Naive B cell (primary cell): ENCODE results near the gene RIPK4. TPM values are rescaled to one million over a fixed set of nuclear protein-coding genes. Genes with fewer than 3 reads are reported as not detected.

Experiments used
- ATAC-seq, 2 donors: fragments of 150-1000 bp; cut with Tn5 transposase; 2 replicates each; pipeline ENCODE4 v1.10.0; 2021; ENCODE audit warnings: low read depth in 2 of 2, mild to moderate bottlenecking in 2 of 2, moderate library complexity in 2 of 2
- DNase-seq: peaks from one replicate; pipeline ENCODE4 v3.0.0; 2022
- H3K27ac Mint-ChIP-seq, 6 donors: one replicate each; pipeline ENCODE4 v1.8.0; 2020 to 2022; ENCODE audit warnings: mild to moderate bottlenecking in 6 of 6, mixed read lengths in 6 of 6, moderate library complexity in 5 of 6, inconsistent platforms in 2 of 6
- H3K27me3 Mint-ChIP-seq, 3 donors: one replicate each; pipeline ENCODE4 v1.8.0; 2021 to 2022; ENCODE audit warnings: mixed read lengths in 3 of 3, mild to moderate bottlenecking in 1 of 3
- H3K36me3 Mint-ChIP-seq, 2 donors: one replicate each; pipeline ENCODE4 v1.8.0; 2020 to 2022; ENCODE audit warnings: mixed read lengths in 2 of 2, inconsistent platforms in 1 of 2, mild to moderate bottlenecking in 1 of 2
- H3K4me1 Mint-ChIP-seq, 3 donors: one replicate each; pipeline ENCODE4 v1.8.0; 2020 to 2022; ENCODE audit warnings: mixed read lengths in 3 of 3, inconsistent platforms in 1 of 3, mild to moderate bottlenecking in 1 of 3, moderate library complexity in 1 of 3
- H3K4me3 Mint-ChIP-seq, 8 donors: one replicate each; pipeline ENCODE4 v1.8.0; 2020 to 2022; ENCODE audit warnings: mild to moderate bottlenecking in 8 of 8, mixed read lengths in 8 of 8, moderate library complexity in 8 of 8, inconsistent platforms in 2 of 8
- H3K9me3 Mint-ChIP-seq, 7 donors: one replicate each; pipeline ENCODE4 v1.8.0; 2020 to 2022; ENCODE audit warnings: mixed read lengths in 7 of 7, mild to moderate bottlenecking in 5 of 7, inconsistent platforms in 2 of 7, moderate library complexity in 1 of 7
- polyA plus RNA-seq, 6 donors: library from polyadenylated mRNA; unstranded; fragments of 300-500 nt; fragmentation: Illumina TruSeq; gene quantifications; one replicate each; pipeline ENCODE4 v1.2.3, GENCODE V29; 2021; ENCODE audit warnings: low read depth in 6 of 6

RIPK4 gene
- polyA plus RNA-seq, 6 donors from 2014 or later = not detected

- ATAC-seq (no peak), DNase-seq (no peak)
- Mint-ChIP-seq H3K9me3 (no peaks in the 10 kb centered on the region), H3K4me1 (no peaks in the 10 kb centered on the region), H3K36me3 (no peaks in the 10 kb centered on the region), H3K27me3 (peaks cover 0 to 40% (median 11%) of the 10 kb centered on the region in 3 donors), H3K4me3 (no peak overlapping the region), H3K27ac (no peak overlapping the region)
Measured at GRCh38 chr21:41753006-41753898, 13.6 kb downstream of the RIPK4 start.

GRCh38 chr21:41752231-41752681, 14.6 kb downstream of the RIPK4 start:
- peaks cover 2 to 37% (median 13%) of the 10 kb centered on the region in 3 donors for H3K27me3 Mint-ChIP-seq

GRCh38 chr21:41751611-41752011, 15.2 kb downstream of the RIPK4 start:
- Mint-ChIP-seq H3K9me3 (no peaks in the 10 kb centered on the region), H3K36me3 (no peaks in the 10 kb centered on the region), H3K27ac (no peak overlapping the region), H3K27me3 (peaks cover 9 to 40% (median 13%) of the 10 kb centered on the region in 3 donors), H3K4me1 (no peaks in the 10 kb centered on the region), H3K4me3 (no peak overlapping the region)
- DNase-seq = no peak
- no peak for ATAC-seq

More at GRCh38 chr21:41752231-41752681, 14.6 kb downstream of the RIPK4 start:
- no peak overlapping the region for H3K27ac Mint-ChIP-seq
- H3K36me3 Mint-ChIP-seq = no peaks in the 10 kb centered on the region
- no peaks in the 10 kb centered on the region for H3K4me1 Mint-ChIP-seq
- H3K4me3 Mint-ChIP-seq = no peak overlapping the region
- DNase-seq = no peak
- ATAC-seq = no peak
- H3K9me3 Mint-ChIP-seq = no peaks in the 10 kb centered on the region

- ATAC-seq = no peak
- no peaks in the 10 kb centered on the region for H3K4me1 Mint-ChIP-seq
- no peak for DNase-seq
- H3K4me3 Mint-ChIP-seq = no peak overlapping the region
- H3K27me3 Mint-ChIP-seq = peaks cover 11 to 39% (median 13%) of the 10 kb centered on the region in 3 donors
- peak overlapping the region in 1 of 6 donors; percentile 44 for H3K27ac Mint-ChIP-seq
- H3K9me3 Mint-ChIP-seq = no peaks in the 10 kb centered on the region
- H3K36me3 Mint-ChIP-seq = no peaks in the 10 kb centered on the region
Measured at GRCh38 chr21:41750532-41751151, 16.2 kb downstream of the RIPK4 start.

GRCh38 chr21:41750051-41750450, 16.8 kb downstream of the RIPK4 start:
- ATAC-seq (no peak), DNase-seq (no peak)
- Mint-ChIP-seq H3K4me3 (no peak overlapping the region), H3K27ac (no peak overlapping the region), H3K4me1 (no peaks in the 10 kb centered on the region), H3K9me3 (no peaks in the 10 kb centered on the region), H3K27me3 (peaks cover 11 to 40% (median 13%) of the 10 kb centered on the region in 3 donors), H3K36me3 (no peaks in the 10 kb centered on the region)

GRCh38 chr21:41749286-41749685, 17.6 kb downstream of the RIPK4 start:
- H3K36me3 Mint-ChIP-seq = no peaks in the 10 kb centered on the region
- peaks cover 11 to 43% (median 13%) of the 10 kb centered on the region in 3 donors for H3K27me3 Mint-ChIP-seq
- no peak overlapping the region for H3K4me3 Mint-ChIP-seq
- no peaks in the 10 kb centered on the region for H3K9me3 Mint-ChIP-seq
- no peaks in the 10 kb centered on the region for H3K4me1 Mint-ChIP-seq
- DNase-seq (no peak), ATAC-seq (no peak)
- no peak overlapping the region for H3K27ac Mint-ChIP-seq

- H3K27ac Mint-ChIP-seq = no peak overlapping the region
- no peaks in the 10 kb centered on the region for H3K36me3 Mint-ChIP-seq
- no peaks in the 10 kb centered on the region for H3K9me3 Mint-ChIP-seq
- no peak for DNase-seq
- H3K4me3 Mint-ChIP-seq = no peak overlapping the region
- H3K27me3 Mint-ChIP-seq = peaks cover 9 to 41% (median 11%) of the 10 kb centered on the region in 3 donors
- no peaks in the 10 kb centered on the region for H3K4me1 Mint-ChIP-seq
- ATAC-seq = no peak
Measured at GRCh38 chr21:41747943-41748738, 18.7 kb downstream of the RIPK4 start.

GRCh38 chr21:41746744-41747006, 20.2 kb downstream of the RIPK4 start:
- Mint-ChIP-seq H3K27ac (no peak overlapping the region), H3K36me3 (no peaks in the 10 kb centered on the region), H3K9me3 (no peaks in the 10 kb centered on the region), H3K4me3 (no peak overlapping the region), H3K27me3 (peaks cover 9 to 36% (median 11%) of the 10 kb centered on the region in 3 donors), H3K4me1 (no peaks in the 10 kb centered on the region)
- DNase-seq (no peak), ATAC-seq (no peak)

- DNase-seq (no peak), ATAC-seq (no peak)
- no peaks in the 10 kb centered on the region for H3K4me1 Mint-ChIP-seq
- no peak overlapping the region for H3K4me3 Mint-ChIP-seq
- peaks cover 9 to 34% (median 11%) of the 10 kb centered on the region in 3 donors for H3K27me3 Mint-ChIP-seq
- no peaks in the 10 kb centered on the region for H3K9me3 Mint-ChIP-seq
- no peaks in the 10 kb centered on the region for H3K36me3 Mint-ChIP-seq
- H3K27ac Mint-ChIP-seq = no peak overlapping the region
Measured at GRCh38 chr21:41745971-41746743, 20.7 kb downstream of the RIPK4 start.

GRCh38 chr21:41745026-41745820, 21.6 kb downstream of the RIPK4 start:
- Mint-ChIP-seq H3K36me3 (no peaks in the 10 kb centered on the region), H3K9me3 (no peaks in the 10 kb centered on the region)

GRCh38 chr21:41744028-41744930, 22.6 kb downstream of the RIPK4 start:
- DNase-seq (no peak), ATAC-seq (no peak)
- Mint-ChIP-seq H3K27me3 (peaks cover 11 to 29% (median 15%) of the 10 kb centered on the region in 3 donors), H3K4me3 (no peak overlapping the region), H3K36me3 (no peaks in the 10 kb centered on the region), H3K27ac (no peak overlapping the region), H3K9me3 (no peaks in the 10 kb centered on the region), H3K4me1 (no peaks in the 10 kb centered on the region)

More at GRCh38 chr21:41745026-41745820, 21.6 kb downstream of the RIPK4 start:
- Mint-ChIP-seq H3K27me3 (peaks cover 9 to 29% (median 11%) of the 10 kb centered on the region in 3 donors), H3K27ac (no peak overlapping the region), H3K4me3 (no peak overlapping the region), H3K4me1 (no peaks in the 10 kb centered on the region)
- DNase-seq (no peak), ATAC-seq (no peak)
